ENCODE results near the gene KATNB1. TPM values are rescaled to one million over a fixed set of nuclear protein-coding genes. Genes with fewer than 3 reads are reported as not detected.

KATNB1 gene
- total RNA-seq, 1 experiment from 2014 or later: 30.6 TPM

DNA sequence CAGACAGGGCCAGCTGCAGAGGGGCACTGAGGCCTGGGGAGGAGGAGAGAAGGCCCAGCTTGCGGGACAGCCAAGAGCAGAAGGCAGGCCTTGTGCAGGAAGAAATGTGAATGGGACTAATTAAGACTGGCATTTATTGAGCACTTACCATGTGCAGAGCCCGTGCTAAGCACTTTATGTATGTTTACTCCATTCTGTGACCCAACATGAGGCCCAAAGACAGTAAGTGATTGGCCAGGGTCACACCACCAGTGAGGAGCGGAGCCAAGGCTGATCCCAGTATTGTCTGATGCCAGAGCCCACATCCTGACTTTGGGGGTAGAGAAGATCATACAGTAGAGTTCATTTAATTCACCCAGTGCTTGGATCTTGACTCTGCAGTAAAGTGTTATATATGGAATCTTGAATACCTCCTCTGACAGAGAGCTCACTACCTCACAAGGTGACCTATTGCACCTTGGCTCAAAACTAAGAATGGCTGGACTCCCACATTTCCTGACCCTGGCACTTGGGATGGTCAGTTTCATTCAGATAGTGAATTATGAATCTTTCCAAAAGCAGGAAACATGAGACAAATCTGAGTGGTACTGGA, 13.6 kb downstream of the KATNB1 start:
- no TSS peak for BruUV-seq (replicated peaks)
- no peak for DNase-seq (ENCODE audit: unreplicated experiment)
- TF ChIP-seq, protein P1, sequence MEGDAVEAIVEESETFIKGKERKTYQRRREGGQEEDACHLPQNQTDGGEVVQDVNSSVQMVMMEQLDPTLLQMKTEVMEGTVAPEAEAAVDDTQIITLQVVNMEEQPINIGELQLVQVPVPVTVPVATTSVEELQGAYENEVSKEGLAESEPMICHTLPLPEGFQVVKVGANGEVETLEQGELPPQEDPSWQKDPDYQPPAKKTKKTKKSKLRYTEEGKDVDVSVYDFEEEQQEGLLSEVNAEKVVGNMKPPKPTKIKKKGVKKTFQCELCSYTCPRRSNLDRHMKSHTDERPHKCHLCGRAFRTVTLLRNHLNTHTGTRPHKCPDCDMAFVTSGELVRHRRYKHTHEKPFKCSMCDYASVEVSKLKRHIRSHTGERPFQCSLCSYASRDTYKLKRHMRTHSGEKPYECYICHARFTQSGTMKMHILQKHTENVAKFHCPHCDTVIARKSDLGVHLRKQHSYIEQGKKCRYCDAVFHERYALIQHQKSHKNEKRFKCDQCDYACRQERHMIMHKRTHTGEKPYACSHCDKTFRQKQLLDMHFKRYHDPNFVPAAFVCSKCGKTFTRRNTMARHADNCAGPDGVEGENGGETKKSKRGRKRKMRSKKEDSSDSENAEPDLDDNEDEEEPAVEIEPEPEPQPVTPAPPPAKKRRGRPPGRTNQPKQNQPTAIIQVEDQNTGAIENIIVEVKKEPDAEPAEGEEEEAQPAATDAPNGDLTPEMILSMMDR (IDR thresholded peaks at IDR 0.05; ENCODE audit: unreplicated experiment): no peak
- H3K9me3 Mint-ChIP-seq (ENCODE audit: unreplicated experiment): no peaks in the 10 kb centered on the region
- peaks cover 10% of the 10 kb centered on the region for H3K36me3 Mint-ChIP-seq (ENCODE audit: insufficient read depth, unreplicated experiment)
- CTCF ChIA-PET: interaction anchor here (0.6 to 2.2 kb wide), 4 partner anchors 8 to 176 kb away, joined by 3 to 12 read pairs (median 4); no protein-coding TSS in a partner anchor
- H3K4me1 Mint-ChIP-seq (ENCODE audit: insufficient read depth, unreplicated experiment): no peaks in the 10 kb centered on the region
- intact Hi-C loops (cut with micrococcal nuclease): no loop called here
- no peak overlapping the region for H3K4me3 Mint-ChIP-seq (ENCODE audit: unreplicated experiment)
- H3K27me3 Mint-ChIP-seq (ENCODE audit: insufficient read depth, unreplicated experiment): no peaks in the 10 kb centered on the region
- no peak overlapping the region for H3K27ac Mint-ChIP-seq (ENCODE audit: low read depth, unreplicated experiment)
- POLR2A ChIA-PET: interaction anchor here (0.6 kb wide), 1 partner anchor 20 kb away, joined by 4 read pairs; no protein-coding TSS in a partner anchor

DNA sequence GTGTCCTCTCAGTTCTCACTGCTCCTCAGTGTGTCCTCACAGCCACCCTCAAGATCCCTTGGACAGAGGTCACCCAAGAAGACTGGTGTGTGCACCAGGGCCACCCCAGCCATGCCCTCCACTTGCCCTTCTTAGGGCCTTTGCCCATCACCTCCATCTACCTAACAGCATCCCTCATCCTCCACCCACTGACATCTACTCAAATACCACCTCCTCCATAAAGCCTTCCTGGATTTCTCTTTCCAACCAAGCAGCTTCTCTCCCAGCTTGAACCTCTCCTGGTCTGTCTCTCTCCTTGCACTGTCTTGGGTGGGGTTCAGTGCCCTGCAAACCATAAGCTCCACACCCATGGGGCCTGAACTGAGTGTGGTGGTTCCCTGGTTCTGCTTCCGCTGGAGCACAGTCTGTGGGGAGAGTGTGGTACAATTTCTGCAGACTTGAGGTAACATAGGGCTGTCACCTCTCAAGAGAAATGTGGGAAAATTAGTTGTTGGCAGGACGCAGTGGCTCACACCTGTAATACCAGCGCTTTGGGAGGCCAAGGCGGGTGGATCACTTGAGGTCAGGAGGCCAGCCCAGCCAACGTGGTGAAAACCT, 14.4 kb downstream of the KATNB1 start:
- no peak overlapping the region for H3K27ac Mint-ChIP-seq (ENCODE audit: low read depth, unreplicated experiment)
- H3K36me3 Mint-ChIP-seq (ENCODE audit: insufficient read depth, unreplicated experiment): peaks cover 3% of the 10 kb centered on the region
- ChIA-PET POLR2A (no interaction called here), CTCF (interaction anchor here (0.7 to 2.2 kb wide), 2 partner anchors 156 to 262 kb away, joined by 3 to 4 read pairs; no protein-coding TSS in a partner anchor)
- no peaks in the 10 kb centered on the region for H3K9me3 Mint-ChIP-seq (ENCODE audit: unreplicated experiment)
- TF ChIP-seq, protein P1 (IDR thresholded peaks at IDR 0.05; ENCODE audit: unreplicated experiment): no peak
- intact Hi-C loops (cut with micrococcal nuclease): no loop called here
- no peak overlapping the region for H3K4me3 Mint-ChIP-seq (ENCODE audit: unreplicated experiment)
- no TSS peak for BruUV-seq (replicated peaks)
- H3K4me1 Mint-ChIP-seq (ENCODE audit: insufficient read depth, unreplicated experiment): no peaks in the 10 kb centered on the region
- no peaks in the 10 kb centered on the region for H3K27me3 Mint-ChIP-seq (ENCODE audit: insufficient read depth, unreplicated experiment)
- no peak for DNase-seq (ENCODE audit: unreplicated experiment)

DNA sequence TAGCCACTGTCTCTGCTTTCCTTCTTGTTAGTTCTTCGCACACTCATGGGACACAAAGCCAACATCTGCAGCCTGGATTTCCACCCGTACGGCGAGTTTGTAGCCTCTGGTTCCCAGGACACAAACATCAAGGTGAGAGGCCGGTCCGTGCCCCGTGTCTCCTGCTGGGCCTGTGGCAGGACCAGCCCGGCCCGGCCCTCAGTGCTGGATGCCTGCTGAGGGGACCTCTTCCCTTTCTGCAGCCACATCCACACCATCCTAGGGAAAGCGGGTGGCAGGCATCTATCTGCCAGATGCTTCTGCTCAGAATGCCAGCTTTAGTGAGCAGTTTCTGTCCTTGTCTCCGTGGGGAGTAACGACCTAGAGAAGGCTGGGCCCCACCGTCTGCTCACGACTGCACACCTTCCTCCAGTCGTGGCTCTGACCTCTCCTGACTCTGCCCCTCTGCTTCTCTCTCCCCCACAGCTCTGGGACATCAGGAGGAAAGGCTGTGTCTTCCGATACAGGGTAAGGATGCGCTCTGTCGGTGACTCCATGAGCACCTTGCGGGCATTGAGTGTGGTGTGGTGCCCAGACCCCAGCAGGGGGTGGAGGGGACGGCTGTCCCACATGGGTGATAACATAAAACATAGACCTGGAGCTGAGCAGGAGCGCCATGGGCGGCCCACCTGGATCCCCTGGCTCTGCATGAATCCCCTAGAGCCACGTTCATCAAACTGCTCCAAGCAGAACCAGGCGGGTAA, 15.4 kb downstream of the KATNB1 start:
- no peaks in the 10 kb centered on the region for H3K27me3 Mint-ChIP-seq (ENCODE audit: insufficient read depth, unreplicated experiment)
- intact Hi-C loops (cut with micrococcal nuclease): no loop called here
- no peaks in the 10 kb centered on the region for H3K9me3 Mint-ChIP-seq (ENCODE audit: unreplicated experiment)
- BruUV-seq (replicated peaks): no TSS peak
- CTCF ChIA-PET: interaction anchor here (0.6 to 0.8 kb wide), 5 partner anchors 10 to 99 kb away, joined by 3 to 4 read pairs (median 3); no protein-coding TSS in a partner anchor
- peaks cover 5% of the 10 kb centered on the region for H3K36me3 Mint-ChIP-seq (ENCODE audit: insufficient read depth, unreplicated experiment)
- no peak overlapping the region for H3K4me3 Mint-ChIP-seq (ENCODE audit: unreplicated experiment)
- POLR2A ChIA-PET: interaction anchor here (0.8 kb wide), 1 partner anchor 256 kb away, joined by 3 read pairs; no protein-coding TSS in a partner anchor
- no peak for DNase-seq (ENCODE audit: unreplicated experiment)
- TF ChIP-seq, protein P1 (IDR thresholded peaks at IDR 0.05; ENCODE audit: unreplicated experiment): no peak
- H3K27ac Mint-ChIP-seq (ENCODE audit: low read depth, unreplicated experiment): no peak overlapping the region
- no peaks in the 10 kb centered on the region for H3K4me1 Mint-ChIP-seq (ENCODE audit: insufficient read depth, unreplicated experiment)

Data from MCF 10A (cell line).